K562 (cell line): ENCODE results near the gene SAMD11. TPM values are rescaled to one million over a fixed set of nuclear protein-coding genes. Genes with fewer than 3 reads are reported as not detected.
A peak's percentile ranks its signal among the peaks of the same experiment; 100 is the strongest.

Experiments used
- ARID4B ChIP-seq: sonication (generic); formaldehyde crosslinking; IDR thresholded peaks from 2 replicates; pipeline ENCODE4 v1.8.0; 2022; ENCODE audit warnings: mild to moderate bottlenecking, missing genetic modification reagents
- CREBBP ChIP-seq: IDR thresholded peaks from one replicate; pipeline ENCODE4 v1.6.1; 2012; ENCODE audit warnings: low read depth, mild to moderate bottlenecking, control low read depth, inconsistent platforms, low read length
- DMBX1 ChIP-seq: fragments of 250-450 bp; sonication (Bioruptor Pico); IDR thresholded peaks from 2 replicates; pipeline ENCODE4 v1.8.0; 2022; ENCODE audit warnings: inconsistent platforms, mild to moderate bottlenecking, moderate library complexity, borderline replicate concordance
- EGR1 ChIP-seq: fragments of 450-650 bp; conservative IDR thresholded peaks from 2 replicates; pipeline ENCODE4 v1.6.1; 2017; ENCODE audit warnings: mild to moderate bottlenecking
- FIP1L1 ChIP-seq: fragments of 200-400 bp; formaldehyde crosslinking; IDR thresholded peaks from 2 replicates; pipeline ENCODE4 v1.6.1; 2018; ENCODE audit warnings: mild to moderate bottlenecking, low read depth, low read length; ENCODE audit not compliant: poor library complexity, severe bottlenecking
- HBP1 ChIP-seq: fragments of 450-650 bp; formaldehyde crosslinking; IDR thresholded peaks from 2 replicates; pipeline ENCODE4 v1.4.0; 2022; ENCODE audit warnings: missing genetic modification characterization
- JUNB ChIP-seq: fragments of 450-650 bp; formaldehyde crosslinking; conservative IDR thresholded peaks from 2 replicates; pipeline ENCODE4 v1.4.0; 2020; ENCODE audit warnings: mild to moderate bottlenecking
- MAX ChIP-seq: sonication (generic); formaldehyde crosslinking; IDR thresholded peaks from 2 replicates; pipeline ENCODE4 v1.9.0; 2022; ENCODE audit warnings: mild to moderate bottlenecking, missing genetic modification reagents
- MYBL2 ChIP-seq, 2 experiments: fragments of 450-650 bp in 1 of 2; sonication (generic) in 1 of 2; formaldehyde crosslinking in 1 of 2; IDR thresholded peaks; 2 replicates each; pipeline versions ENCODE4 v1.6.1 to v1.8.1; 2017 to 2022; ENCODE audit warnings: borderline replicate concordance in 1 of 2, inconsistent platforms in 1 of 2, low read depth in 1 of 2, mild to moderate bottlenecking in 1 of 2, missing genetic modification reagents in 1 of 2, moderate library complexity in 1 of 2
- SIN3A ChIP-seq, 2 experiments: fragments of 150-350 bp in 1 of 2; IDR thresholded peaks; 2 replicates each; pipeline ENCODE4 v1.6.1; 2011 to 2016; ENCODE audit warnings: borderline replicate concordance in 2 of 2, low read depth in 2 of 2, low read length in 2 of 2, mild to moderate bottlenecking in 2 of 2, moderate library complexity in 2 of 2; ENCODE audit not compliant: control insufficient read depth in 1 of 2
- ZNF124 ChIP-seq: sonication (generic); formaldehyde crosslinking; IDR thresholded peaks from 2 replicates; pipeline ENCODE4 v1.8.1; 2022; ENCODE audit warnings: missing genetic modification reagents
- ZNF408 ChIP-seq: fragments of 250-450 bp; sonication (Bioruptor Pico); IDR thresholded peaks from 2 replicates; pipeline ENCODE4 v1.4.0; 2020; ENCODE audit warnings: low read depth, mild to moderate bottlenecking, moderate library complexity
- ZNF740 ChIP-seq, 3 experiments: fragments of 200-800 bp in 1 of 3; sonication (Bioruptor generic) in 1 of 3; sonication (generic) in 1 of 3; formaldehyde crosslinking in 1 of 3; IDR thresholded peaks; 2 replicates each; pipeline versions ENCODE4 v1.6.1 to v1.8.0; 2016 to 2022; ENCODE audit warnings: mild to moderate bottlenecking in 2 of 3, missing compliant biosample characterization in 2 of 3, missing genetic modification characterization in 2 of 3, missing genetic modification reagents in 1 of 3
- polyA plus RNA-seq, 8 experiments: library from polyadenylated mRNA; depleted of rRNA in 4 of 8; stranded (reverse) in 5 of 8; unstranded in 3 of 8; fragments of >200 nt; fragmentation: Nextera tagmentation in 2 of 8; fragmentation: Illumina TruSeq in 1 of 8; extraction: Ambion mirVana in 2 of 8; extraction: Trizol in 1 of 8; gene quantifications; 2 replicates each; pipeline versions ENCODE4 v1.2.1 to v1.2.3, GENCODE V29; 2011 to 2014; ENCODE audit warnings: inconsistent platforms in 1 of 8, missing spikeins in 1 of 8
- total RNA-seq, 7 experiments: library from RNA; depleted of rRNA in 6 of 7; stranded (reverse); fragments of >200 nt in 6 of 7; fragmentation: Illumina TruSeq in 2 of 7; extraction: Trizol in 2 of 7; gene quantifications; 2 replicates each; pipeline versions ENCODE4 v1.2.1 to v1.2.3, GENCODE V29; 2011 to 2021; ENCODE audit warnings: low replicate concordance in 1 of 7

Gene SAMD11
- total and polyA plus RNA-seq, 9 of the 15 experiments (the other 6 are each of a cell fraction or from before 2014, with no cell fraction given): 0.07 to 0.82 (median 0.11) TPM; not detected in 2

- TF ChIP-seq ARID4B (0 out of 2 replicates have a peak, but pooled peaks have one; percentile 27), MAX (CRISPR knock-in tag) (peak; percentile 33; the same call in 1 of the 2 replicates), ZNF408 (no peak), CREBBP (no peak), SIN3A (IDR thresholded peaks at IDR 0.05; ENCODE audit: borderline replicate concordance in 2 of 2, control insufficient read depth in 1 of 2, low read depth in 2 of 2, low read length in 2 of 2) (no peak), EGR1 (peak; percentile 62), HBP1 (CRISPR knock-in tag) (no peak), JUNB (CRISPR knock-in tag) (no peak), FIP1L1 (peak; percentile 23), DMBX1 (CRISPR knock-in tag) (no peak), MYBL2 (IDR thresholded peaks at IDR 0.05; ENCODE audit: low read depth) (no peak), MYBL2 (CRISPR knock-in tag; IDR thresholded peaks at IDR 0.05; ENCODE audit: borderline replicate concordance) (peak; percentile 25; the same call in 1 of the 2 replicates), ZNF124 (no peak), ZNF740 (CRISPR knock-in tag; IDR thresholded peaks at IDR 0.05) (0 out of 2 replicates have a peak, but pooled peaks have one; percentile 28), ZNF740 (tag; IDR thresholded peaks at IDR 0.05) (no peak)
Measured at GRCh38 chr1:934991-935750, 11.4 kb downstream of the SAMD11 start (continued).
